ENCODE measurements around the gene ZNF415. TPM values are rescaled to one million over a fixed set of nuclear protein-coding genes. Genes with fewer than 3 reads are reported as not detected.
"Not testable (repeated sequence)": the region's sequence is repeated elsewhere in the genome, so short reads cannot be mapped to it uniquely, and the experiment has no call there.

The ZNF415 gene
- total and polyA plus RNA-seq, 9 of the 15 experiments (the other 6 are each of a cell fraction or from before 2014, with no cell fraction given): 0.06 to 0.82 (median 0.14) TPM; not detected in 2

DNA sequence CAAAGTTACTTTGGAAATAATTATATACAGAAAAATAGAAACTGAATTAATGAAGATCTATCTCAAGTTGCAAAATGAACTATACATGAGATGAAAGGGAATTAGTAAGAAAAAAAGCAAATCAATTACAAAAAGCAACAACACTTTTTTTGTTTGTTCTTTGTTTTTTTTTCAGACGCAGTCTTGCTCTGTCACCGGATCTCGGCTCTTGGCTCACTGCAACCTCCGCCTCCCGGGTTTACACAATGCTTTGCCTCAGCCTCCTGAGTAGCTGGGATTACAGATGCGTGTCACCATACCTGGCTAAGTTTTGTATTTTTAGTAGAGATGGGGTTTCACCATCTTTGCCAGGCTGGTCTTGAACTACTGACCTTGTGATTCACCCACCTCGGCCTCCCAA, 2.2 kb downstream of the ZNF415 start (continued):
- TF ChIP-seq, protein P1, sequence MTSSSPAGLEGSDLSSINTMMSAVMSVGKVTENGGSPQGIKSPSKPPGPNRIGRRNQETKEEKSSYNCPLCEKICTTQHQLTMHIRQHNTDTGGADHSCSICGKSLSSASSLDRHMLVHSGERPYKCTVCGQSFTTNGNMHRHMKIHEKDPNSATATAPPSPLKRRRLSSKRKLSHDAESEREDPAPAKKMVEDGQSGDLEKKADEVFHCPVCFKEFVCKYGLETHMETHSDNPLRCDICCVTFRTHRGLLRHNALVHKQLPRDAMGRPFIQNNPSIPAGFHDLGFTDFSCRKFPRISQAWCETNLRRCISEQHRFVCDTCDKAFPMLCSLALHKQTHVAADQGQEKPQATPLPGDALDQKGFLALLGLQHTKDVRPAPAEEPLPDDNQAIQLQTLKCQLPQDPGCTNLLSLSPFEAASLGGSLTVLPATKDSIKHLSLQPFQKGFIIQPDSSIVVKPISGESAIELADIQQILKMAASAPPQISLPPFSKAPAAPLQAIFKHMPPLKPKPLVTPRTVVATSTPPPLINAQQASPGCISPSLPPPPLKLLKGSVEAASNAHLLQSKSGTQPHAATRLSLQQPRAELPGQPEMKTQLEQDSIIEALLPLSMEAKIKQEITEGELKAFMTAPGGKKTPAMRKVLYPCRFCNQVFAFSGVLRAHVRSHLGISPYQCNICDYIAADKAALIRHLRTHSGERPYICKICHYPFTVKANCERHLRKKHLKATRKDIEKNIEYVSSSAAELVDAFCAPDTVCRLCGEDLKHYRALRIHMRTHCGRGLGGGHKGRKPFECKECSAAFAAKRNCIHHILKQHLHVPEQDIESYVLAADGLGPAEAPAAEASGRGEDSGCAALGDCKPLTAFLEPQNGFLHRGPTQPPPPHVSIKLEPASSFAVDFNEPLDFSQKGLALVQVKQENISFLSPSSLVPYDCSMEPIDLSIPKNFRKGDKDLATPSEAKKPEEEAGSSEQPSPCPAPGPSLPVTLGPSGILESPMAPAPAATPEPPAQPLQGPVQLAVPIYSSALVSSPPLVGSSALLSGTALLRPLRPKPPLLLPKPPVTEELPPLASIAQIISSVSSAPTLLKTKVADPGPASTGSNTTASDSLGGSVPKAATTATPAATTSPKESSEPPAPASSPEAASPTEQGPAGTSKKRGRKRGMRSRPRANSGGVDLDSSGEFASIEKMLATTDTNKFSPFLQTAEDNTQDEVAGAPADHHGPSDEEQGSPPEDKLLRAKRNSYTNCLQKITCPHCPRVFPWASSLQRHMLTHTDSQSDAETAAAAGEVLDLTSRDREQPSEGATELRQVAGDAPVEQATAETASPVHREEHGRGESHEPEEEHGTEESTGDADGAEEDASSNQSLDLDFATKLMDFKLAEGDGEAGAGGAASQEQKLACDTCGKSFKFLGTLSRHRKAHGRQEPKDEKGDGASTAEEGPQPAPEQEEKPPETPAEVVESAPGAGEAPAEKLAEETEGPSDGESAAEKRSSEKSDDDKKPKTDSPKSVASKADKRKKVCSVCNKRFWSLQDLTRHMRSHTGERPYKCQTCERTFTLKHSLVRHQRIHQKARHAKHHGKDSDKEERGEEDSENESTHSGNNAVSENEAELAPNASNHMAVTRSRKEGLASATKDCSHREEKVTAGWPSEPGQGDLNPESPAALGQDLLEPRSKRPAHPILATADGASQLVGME (CRISPR knock-in tag; IDR thresholded peaks at IDR 0.05): no peak
- TF ChIP-seq NFRKB (IDR thresholded peaks at IDR 0.05; ENCODE audit: low read depth) (no peak), ZNF79 (CRISPR knock-in tag; IDR thresholded peaks at IDR 0.05; ENCODE audit: low read depth) (no peak)
- TF ChIP-seq, protein P2, sequence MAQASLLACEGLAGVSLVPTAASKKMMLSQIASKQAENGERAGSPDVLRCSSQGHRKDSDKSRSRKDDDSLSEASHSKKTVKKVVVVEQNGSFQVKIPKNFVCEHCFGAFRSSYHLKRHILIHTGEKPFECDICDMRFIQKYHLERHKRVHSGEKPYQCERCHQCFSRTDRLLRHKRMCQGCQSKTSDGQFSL (CRISPR knock-in tag; IDR thresholded peaks at IDR 0.05): no peak
- TF ChIP-seq, protein P2 (tag; IDR thresholded peaks at IDR 0.05): no peak

DNA sequence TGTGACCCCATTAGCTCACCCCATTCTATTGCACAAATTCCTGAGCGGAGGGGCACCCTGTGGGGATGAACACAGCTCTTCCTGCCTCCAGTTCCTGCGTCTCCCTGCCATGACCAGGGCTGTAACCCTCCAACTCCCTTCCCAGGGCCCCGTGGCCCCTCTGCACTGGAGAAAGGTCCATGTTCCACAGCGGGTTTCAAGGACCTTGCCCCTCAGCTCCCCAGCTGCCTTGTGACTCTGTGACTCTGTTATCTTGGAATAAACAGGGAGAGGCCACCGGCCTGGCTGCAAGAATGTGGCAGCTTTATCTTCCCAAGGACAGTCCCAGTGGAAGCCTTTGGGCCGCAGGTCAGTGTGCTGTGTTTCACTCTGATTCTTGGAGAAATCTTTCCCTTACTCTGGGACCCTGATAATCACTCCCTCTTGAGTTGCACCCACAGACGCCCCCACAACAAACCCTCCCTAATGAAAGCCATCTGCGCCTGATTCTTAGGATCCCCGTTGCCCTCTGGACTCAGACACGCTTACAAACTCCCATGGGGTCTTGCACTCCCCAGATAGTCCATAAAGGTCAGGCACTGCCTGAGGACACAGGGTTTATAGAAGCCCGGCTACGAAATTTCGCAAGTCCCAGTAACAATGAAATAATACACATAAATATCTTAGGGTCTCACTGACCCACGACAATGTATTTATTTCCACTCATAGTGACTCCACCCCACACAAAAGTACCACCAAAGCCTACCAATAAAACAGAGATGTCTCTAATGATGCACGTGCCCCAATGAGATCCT, 5.8 kb downstream of the ZNF415 start:
- BruUV-seq (replicated peaks); intact Hi-C loops (cut with micrococcal nuclease); H3K79me2 ChIP-seq (ENCODE audit: control insufficient read depth, insufficient read depth, low read length); H2AFZ ChIP-seq (ENCODE audit: low read depth, low read length); H3K36me3 ChIP-seq (ENCODE audit: control insufficient read depth, insufficient read depth, low read length); H3K4me1 ChIP-seq (replicated peaks in 1 of 2; ENCODE audit: control insufficient read depth in 2 of 2, insufficient read depth in 2 of 2, low read length in 2 of 2); H3K9me3 ChIP-seq (replicated peaks; ENCODE audit: control insufficient read depth, insufficient read depth, low read depth, low read length); H3K27ac ChIP-seq (ENCODE audit: extremely low read depth, low read depth, low read length); CTCF ChIA-PET (ENCODE audit: low intra/inter-chr PET ratio); in situ Hi-C loops (cut with MboI); H4K20me1 ChIP-seq (replicated peaks; ENCODE audit: control insufficient read depth, insufficient read depth, low read length); H3K4me2 ChIP-seq (ENCODE audit: insufficient read depth, low read length); H3K4me3 ChIP-seq; H3K9ac ChIP-seq (ENCODE audit: insufficient read depth in 1 of 2, low read depth in 2 of 2, low read length in 2 of 2); ATAC-seq; DNase-seq (ENCODE audit: extremely low read depth in 1 of 4, low spot score in 3 of 4); H3K9me1 ChIP-seq (ENCODE audit: control insufficient read depth, insufficient read depth, low read length); POLR2A ChIA-PET: not testable (repeated sequence)
- H3K27me3 ChIP-seq (ENCODE audit: control insufficient read depth in 2 of 2, insufficient read depth in 2 of 2, low read length in 2 of 2): peaks cover 4 to 20% of the 10 kb centered on the region in 2 experiments; a peak in 3 of 5 replicates
- 1% methylated on average over 8 of the region's 15 CpGs for WGBS (ENCODE audit: insufficient coverage, low coverage, missing lambda C conversion rate)
- peak; percentile 11 for FAIRE-seq

All from K562 (cell line).